GM12878 (cell line): Measurements from ENCODE around the gene ARHGAP30.

Source experiments
- MEF2B ChIP-seq: fragments of 450-650 bp; IDR thresholded peaks from 2 replicates; pipeline ENCODE4 v1.6.1; 2018; ENCODE audit warnings: mild to moderate bottlenecking, moderate library complexity; ENCODE audit not compliant: partially characterized antibody, poor library complexity, severe bottlenecking
- SPI1 ChIP-seq: IDR thresholded peaks from 2 replicates; pipeline ENCODE4 v1.6.1; 2011; ENCODE audit warnings: low read depth, mild to moderate bottlenecking, low read length, moderate library complexity, borderline replicate concordance; ENCODE audit not compliant: insufficient read depth
- TF ChIP-seq, protein P1 (sequence below): fragments of 450-650 bp; IDR thresholded peaks from 2 replicates; pipeline ENCODE4 v1.6.1; 2016; ENCODE audit warnings: mild to moderate bottlenecking

- TF ChIP-seq MEF2B (no peak), SPI1 (no peak)
- TF ChIP-seq, protein P1, sequence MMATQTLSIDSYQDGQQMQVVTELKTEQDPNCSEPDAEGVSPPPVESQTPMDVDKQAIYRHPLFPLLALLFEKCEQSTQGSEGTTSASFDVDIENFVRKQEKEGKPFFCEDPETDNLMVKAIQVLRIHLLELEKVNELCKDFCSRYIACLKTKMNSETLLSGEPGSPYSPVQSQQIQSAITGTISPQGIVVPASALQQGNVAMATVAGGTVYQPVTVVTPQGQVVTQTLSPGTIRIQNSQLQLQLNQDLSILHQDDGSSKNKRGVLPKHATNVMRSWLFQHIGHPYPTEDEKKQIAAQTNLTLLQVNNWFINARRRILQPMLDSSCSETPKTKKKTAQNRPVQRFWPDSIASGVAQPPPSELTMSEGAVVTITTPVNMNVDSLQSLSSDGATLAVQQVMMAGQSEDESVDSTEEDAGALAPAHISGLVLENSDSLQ = no peak
Observed at GRCh38 chr1:161114556-161114955, 44.9 kb upstream of the ARHGAP30 start.
